Measurements from ENCODE around the gene GPATCH8.

DNA sequence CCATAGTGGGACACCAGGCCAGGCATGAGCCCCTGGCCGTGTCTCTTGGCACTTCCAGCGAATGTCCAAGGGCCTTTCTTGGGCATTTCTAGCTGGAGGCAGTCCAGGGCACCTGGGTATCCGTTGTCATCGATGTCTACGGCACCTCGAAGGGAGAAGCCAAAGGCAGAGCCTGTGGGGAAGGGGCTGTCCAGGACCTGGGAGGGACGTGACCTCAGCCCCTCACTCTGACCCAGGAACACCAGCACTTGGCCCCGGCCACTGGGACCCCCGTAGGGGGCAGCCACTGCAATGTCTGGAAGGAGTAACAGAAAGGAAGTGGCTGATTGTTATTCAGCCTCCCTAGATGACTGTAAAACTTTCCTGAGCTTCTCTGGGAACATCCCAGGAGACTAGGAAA is 122.4 kb downstream of the GPATCH8 start:
- no peak for TF ChIP-seq ZFX (IDR thresholded peaks at IDR 0.05)
- TF ChIP-seq, protein P1, sequence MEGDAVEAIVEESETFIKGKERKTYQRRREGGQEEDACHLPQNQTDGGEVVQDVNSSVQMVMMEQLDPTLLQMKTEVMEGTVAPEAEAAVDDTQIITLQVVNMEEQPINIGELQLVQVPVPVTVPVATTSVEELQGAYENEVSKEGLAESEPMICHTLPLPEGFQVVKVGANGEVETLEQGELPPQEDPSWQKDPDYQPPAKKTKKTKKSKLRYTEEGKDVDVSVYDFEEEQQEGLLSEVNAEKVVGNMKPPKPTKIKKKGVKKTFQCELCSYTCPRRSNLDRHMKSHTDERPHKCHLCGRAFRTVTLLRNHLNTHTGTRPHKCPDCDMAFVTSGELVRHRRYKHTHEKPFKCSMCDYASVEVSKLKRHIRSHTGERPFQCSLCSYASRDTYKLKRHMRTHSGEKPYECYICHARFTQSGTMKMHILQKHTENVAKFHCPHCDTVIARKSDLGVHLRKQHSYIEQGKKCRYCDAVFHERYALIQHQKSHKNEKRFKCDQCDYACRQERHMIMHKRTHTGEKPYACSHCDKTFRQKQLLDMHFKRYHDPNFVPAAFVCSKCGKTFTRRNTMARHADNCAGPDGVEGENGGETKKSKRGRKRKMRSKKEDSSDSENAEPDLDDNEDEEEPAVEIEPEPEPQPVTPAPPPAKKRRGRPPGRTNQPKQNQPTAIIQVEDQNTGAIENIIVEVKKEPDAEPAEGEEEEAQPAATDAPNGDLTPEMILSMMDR (conservative IDR thresholded peaks at IDR 0.05): no peak
